ENCODE data around the gene UCK2. TPM values are rescaled to one million over a fixed set of nuclear protein-coding genes. Genes with fewer than 3 reads are reported as not detected.

Gene UCK2
- total RNA-seq, 1 donor from 2014 or later, result 92.7 TPM

- Histone ChIP-seq H3K4me3 (ENCODE audit: low read depth, low read length) (no peak overlapping the region), H3K36me3 (ENCODE audit: control insufficient read depth, insufficient read depth, low read length) (no peaks in the 10 kb centered on the region), H3K27me3 (ENCODE audit: control insufficient read depth, insufficient read depth, low read length) (no peaks in the 10 kb centered on the region)
- no peak for TF ChIP-seq CTCF (IDR thresholded peaks at IDR 0.05; ENCODE audit: insufficient read depth, low read length, severe bottlenecking)
- DNase-seq (ENCODE audit: low read depth) (no peak), FAIRE-seq (no peak)
Observed at GRCh38 chr1:165824269-165824643, 3.2 kb upstream of the UCK2 start.

- H3K4me3 ChIP-seq (ENCODE audit: low read depth, low read length), result peak overlapping the region; percentile 77
- FAIRE-seq (no peak), DNase-seq (ENCODE audit: low read depth) (no peak)
Observed at GRCh38 chr1:165826565-165827267, 698 bp upstream of the UCK2 start.

GRCh38 chr1:165828103-165828668 is 772 bp downstream of the UCK2 start:
- FAIRE-seq, result no peak
- no peaks in the 10 kb centered on the region for H3K27me3 ChIP-seq (ENCODE audit: control insufficient read depth, insufficient read depth, low read length)
- peak overlapping the region; percentile 77 for H3K4me3 ChIP-seq (ENCODE audit: low read depth, low read length)
- no peaks in the 10 kb centered on the region for H3K36me3 ChIP-seq (ENCODE audit: control insufficient read depth, insufficient read depth, low read length)
- DNase-seq (ENCODE audit: low read depth), result no peak
- no peak for TF ChIP-seq CTCF (IDR thresholded peaks at IDR 0.05; ENCODE audit: insufficient read depth, low read length, severe bottlenecking)

More at GRCh38 chr1:165826565-165827267, 698 bp upstream of the UCK2 start:
- Histone ChIP-seq H3K27me3 (ENCODE audit: control insufficient read depth, insufficient read depth, low read length) (no peaks in the 10 kb centered on the region), H3K36me3 (ENCODE audit: control insufficient read depth, insufficient read depth, low read length) (no peaks in the 10 kb centered on the region)
- TF ChIP-seq CTCF (IDR thresholded peaks at IDR 0.05; ENCODE audit: insufficient read depth, low read length, severe bottlenecking), result no peak

- DNase-seq (ENCODE audit: low read depth) (peak; percentile 75), FAIRE-seq (no peak)
- Histone ChIP-seq H3K36me3 (ENCODE audit: control insufficient read depth, insufficient read depth, low read length) (no peaks in the 10 kb centered on the region), H3K27me3 (ENCODE audit: control insufficient read depth, insufficient read depth, low read length) (no peaks in the 10 kb centered on the region), H3K4me3 (ENCODE audit: low read depth, low read length) (peak overlapping the region; percentile 77)
- TF ChIP-seq CTCF (IDR thresholded peaks at IDR 0.05; ENCODE audit: insufficient read depth, low read length, severe bottlenecking), result no peak
Observed at GRCh38 chr1:165828669-165829329, 1.4 kb downstream of the UCK2 start.

GRCh38 chr1:165829888-165830287 is 2.5 kb downstream of the UCK2 start:
- FAIRE-seq, result no peak
- DNase-seq (ENCODE audit: low read depth), result no peak
- no peaks in the 10 kb centered on the region for H3K27me3 ChIP-seq (ENCODE audit: control insufficient read depth, insufficient read depth, low read length)
- H3K4me3 ChIP-seq (ENCODE audit: low read depth, low read length), result no peak overlapping the region
- TF ChIP-seq CTCF (IDR thresholded peaks at IDR 0.05; ENCODE audit: insufficient read depth, low read length, severe bottlenecking), result no peak
- H3K36me3 ChIP-seq (ENCODE audit: control insufficient read depth, insufficient read depth, low read length), result no peaks in the 10 kb centered on the region
